Pulmonary artery endothelial cell (primary cell): ENCODE measurements around the gene CCDC183. TPM values are rescaled to one million over a fixed set of nuclear protein-coding genes. Genes with fewer than 3 reads are reported as not detected.
"Not testable (repeated sequence)": the region's sequence is repeated elsewhere in the genome, so short reads cannot be mapped to it uniquely, and the experiment has no call there.

Source experiments
- DNase-seq: peaks from one replicate; pipeline ENCODE4 v3.0.0-alpha.2; 2011; ENCODE audit warnings: low read depth, low spot score
- total RNA-seq: library from RNA; depleted of rRNA; stranded (reverse); fragments of >200 nt; gene quantifications from 2 replicates; pipeline ENCODE4 v1.2.3, GENCODE V29; 2014

CCDC183 gene
- total RNA-seq = 0.18 and 0.26 TPM in 2 replicates

DNA sequence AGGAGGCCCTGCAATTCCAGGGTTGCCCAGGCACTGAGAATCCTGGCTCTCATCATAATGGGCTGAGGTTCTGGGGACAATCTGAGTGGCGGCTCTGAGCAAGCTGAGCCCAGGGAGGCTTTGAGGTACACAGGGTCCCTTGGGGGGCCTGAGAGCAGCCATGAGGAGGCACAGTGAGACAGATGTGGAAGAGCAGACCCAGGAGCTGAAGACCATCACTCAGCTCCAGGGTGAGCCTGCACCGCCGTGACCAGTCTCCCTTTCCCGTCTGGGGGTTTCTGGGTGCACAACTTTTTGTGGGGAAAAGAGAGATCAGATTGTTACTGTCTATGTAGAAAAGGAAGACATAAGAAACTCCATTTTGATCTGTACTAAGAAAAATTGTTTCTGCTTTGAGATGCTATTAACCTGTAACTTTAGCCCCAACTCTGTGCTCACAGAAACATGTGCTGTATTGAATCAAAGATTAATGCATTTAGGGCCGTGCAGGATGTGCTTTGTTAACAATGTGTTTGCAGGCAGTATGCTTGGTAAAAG is at the start of gene CCDC183:
CCDC183 (plus strand) TSS at position 101 of the 537 bp plus-strand sequence; CDS start at position 161, 60 bp downstream.
- DNase-seq = no peak

- no peak for DNase-seq
Observed at GRCh38 chr9:136746621-136747020, 49.5 kb upstream of the CCDC183 start.

DNA sequence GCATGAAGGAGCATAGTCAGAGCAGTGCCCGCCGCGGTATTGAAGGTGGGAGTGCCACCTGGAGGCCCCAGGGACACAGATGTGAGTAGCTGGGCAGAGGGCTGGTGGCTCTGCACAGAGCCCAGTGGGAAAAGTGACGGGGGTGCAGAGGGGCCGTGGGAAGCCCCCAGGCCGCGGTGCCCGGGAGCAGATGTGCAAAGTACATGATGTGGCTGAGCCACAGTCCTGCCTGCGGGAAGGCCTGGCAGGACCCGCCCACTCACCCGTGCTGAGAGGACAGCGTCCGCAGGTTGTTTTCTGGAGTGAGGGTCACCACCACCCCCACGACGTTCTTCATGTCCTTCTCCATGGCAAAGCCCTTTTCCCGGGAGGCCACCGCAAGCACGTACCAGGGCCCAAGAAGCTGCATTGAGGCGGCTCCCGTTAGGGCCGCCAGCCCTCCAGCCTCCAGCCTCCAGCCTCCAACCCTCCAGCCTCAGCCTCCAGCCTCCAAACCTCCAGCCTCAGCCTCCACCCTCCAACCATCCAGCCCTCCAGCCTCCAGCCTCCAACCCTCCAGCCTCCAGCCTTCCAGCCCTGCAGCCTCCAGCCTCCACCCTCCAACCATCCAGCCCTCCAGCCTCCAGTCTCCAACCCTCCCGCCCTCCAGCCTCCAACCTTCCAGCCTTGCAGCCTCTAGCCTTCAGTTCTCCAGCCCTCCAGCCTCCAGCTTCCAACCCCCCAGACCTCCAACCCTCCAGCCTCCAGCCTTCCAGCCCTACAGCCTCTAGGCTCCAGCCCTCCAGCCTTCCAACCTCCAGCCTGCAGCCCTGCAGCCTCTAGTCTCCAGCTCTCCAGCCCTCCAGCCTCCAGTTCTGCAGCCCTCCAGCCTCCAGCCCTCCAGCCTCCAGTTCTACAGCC is 48.7 kb upstream of the CCDC183 start:
- no peak for DNase-seq

DNA sequence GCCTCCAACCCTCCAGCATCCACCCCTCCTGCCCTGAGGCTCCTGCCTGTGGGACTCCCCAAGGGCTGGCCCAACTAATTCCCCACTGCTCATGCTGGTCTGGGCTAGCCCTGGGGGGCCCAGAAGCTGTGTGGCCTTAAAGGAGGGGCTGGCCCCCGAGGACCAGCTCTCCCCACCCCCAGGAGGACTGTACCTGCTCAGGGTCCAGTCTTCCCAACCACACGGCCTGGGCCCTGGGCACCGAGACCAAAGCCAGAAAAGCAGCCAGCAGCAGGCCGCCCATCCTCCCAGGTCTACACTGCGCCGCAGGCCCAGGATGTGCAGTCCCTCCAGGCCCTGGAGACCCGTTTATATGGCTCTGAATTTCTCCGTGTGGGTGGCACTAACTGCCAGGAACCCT is 47.9 kb upstream of the CCDC183 start, which contains the start of gene LCN6:
LCN6 (minus strand) TSS at position 325 of the 400 bp plus-strand sequence; CDS start at position 283, 42 bp downstream.
- DNase-seq = no peak

DNA sequence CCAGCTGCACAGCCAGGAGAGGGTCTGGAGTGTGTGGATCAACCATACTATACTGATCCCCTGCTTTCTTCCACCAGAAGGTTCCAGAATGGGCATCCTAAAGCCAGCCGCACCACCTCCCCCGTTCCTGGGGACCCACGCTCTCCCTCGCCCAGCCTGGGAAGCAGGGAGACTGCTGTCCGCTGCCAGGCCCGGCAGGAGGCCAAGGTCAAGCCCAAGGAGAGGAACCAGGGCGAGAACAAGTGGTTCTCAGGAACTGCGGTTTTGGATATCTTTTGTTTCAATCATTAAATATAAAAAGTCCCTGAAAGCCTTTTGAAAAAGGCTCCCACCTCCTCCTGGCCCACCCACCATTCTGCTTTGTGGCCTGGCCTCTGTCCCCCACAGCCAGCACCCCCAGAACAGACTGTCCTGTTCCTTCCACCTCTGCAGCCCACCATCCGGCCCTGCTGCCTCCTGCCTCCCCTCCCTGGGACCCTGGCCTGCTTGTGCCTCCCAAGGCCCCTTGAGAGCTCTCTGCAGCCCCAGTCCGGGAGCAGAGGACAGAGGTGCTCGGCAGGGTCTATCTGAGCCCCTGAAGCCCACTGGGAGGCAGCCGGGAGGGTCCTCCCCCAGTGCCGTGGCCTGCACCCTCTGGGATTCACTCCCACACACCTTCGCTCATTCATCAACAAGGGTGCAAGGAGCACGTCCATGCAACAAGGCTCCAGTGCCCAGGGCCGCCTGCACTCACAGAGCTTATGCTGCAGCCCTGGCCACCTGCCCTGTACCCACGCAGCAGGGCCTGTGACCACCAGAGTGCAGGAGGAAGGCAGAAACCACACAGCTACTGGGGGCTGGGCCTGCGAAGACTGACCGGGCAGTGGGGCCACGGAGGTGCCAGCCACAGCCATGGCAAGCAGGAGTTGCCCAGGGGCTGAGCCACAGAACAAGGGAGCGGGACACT is 47.2 kb upstream of the CCDC183 start:
- no peak for DNase-seq

GRCh38 chr9:136750526-136750925 is 45.6 kb upstream of the CCDC183 start:
- no peak for DNase-seq

- DNase-seq = no peak
Observed at GRCh38 chr9:136751244-136751643, 44.9 kb upstream of the CCDC183 start.

DNA sequence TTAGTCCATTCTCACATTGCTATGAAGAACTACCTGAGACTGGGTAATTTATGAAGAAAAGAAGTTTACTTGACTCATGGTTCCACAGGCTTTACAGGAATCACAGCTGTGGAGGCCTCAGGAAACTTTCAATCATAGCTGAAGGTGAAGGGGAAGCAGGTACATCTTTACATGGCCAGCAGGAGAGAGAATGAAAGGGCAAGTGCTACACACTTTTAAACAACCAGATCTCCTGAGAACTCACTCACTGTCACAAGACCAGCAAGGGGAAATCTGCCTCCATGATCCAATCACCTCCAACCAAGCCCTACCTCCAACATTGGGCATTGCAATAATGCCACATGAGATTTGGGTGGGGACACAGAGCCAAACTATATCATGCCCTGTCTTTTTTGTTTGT is 44.3 kb upstream of the CCDC183 start:
- DNase-seq = no peak

- DNase-seq = no peak
Observed at GRCh38 chr9:136753371-136754058, 42.6 kb upstream of the CCDC183 start.

DNA sequence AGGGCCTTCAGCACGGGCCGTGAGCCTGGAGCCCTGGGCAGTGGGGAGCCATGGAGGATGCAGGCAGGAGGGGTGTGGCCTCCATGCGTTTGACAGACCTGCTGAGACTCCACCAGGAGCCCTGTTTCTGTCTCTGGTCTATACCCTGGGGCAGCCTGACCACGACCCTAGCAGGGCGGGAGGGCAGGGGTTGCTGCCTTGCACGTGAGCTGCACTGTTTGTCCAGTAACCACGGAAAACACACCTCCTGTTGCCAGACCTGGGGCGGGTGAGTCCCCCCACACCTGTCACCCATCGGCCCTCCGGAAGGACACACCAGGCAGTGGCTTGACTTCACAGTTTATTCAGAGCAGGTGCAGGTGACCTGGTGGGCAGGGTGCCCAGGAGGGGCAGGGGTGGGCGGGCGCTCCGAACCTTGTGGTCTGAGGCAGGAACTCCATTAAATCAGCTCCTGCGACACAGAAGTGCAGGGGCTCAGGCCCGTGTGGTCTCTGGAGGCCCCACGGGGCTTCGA is 42.0 kb upstream of the CCDC183 start:
- DNase-seq = no peak

DNA sequence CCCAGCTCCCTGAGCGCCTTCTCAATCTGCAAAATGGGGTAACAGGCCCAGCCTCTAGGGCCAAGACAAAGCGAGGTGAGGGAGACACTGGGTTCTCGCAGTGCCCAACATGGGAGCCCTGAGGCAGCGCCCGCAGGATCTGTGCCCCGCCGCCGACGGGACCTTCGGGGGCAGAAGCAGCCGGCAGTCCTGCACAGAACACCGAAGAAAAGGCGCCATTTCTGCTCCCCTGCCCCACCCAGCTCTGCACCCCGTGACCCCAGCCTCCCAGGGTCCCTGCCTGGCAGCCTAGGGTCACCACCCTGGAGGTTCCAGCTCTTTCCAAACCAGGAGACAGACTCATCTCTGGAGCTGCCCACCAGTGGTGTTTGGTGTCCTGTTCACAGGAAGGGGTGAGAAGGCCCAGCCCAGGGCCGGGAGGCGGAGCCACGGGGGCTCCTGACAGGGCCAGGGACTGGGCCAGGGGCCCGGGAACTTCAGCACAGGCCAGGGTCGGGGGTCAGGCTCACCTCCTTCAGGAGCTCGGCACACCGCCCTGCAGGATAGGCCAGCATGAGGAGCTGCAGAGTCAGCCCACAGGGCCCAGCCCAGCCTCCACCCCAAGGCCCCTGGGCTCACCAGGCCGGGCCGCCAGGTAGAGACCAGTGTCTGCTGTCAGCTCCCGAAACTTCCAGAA is 41.4 kb upstream of the CCDC183 start:
- DNase-seq = no peak

- DNase-seq = not testable (repeated sequence)
Observed at GRCh38 chr9:136755302-136756133, 40.6 kb upstream of the CCDC183 start.

DNA sequence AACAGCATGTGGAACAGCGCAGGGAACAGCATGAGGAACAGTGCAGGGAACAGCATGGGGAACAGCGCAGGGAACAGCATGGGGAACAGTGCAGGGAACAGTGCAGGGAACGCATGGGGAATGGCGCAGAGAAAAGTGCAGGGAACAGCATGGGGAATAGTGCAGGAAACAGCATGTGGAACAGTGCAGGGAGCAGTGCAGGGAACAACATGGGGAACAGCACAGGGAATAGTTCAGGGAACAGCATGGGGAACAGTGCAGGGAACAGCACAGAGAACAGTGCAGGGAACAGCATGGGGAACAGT is 40.1 kb upstream of the CCDC183 start:
- DNase-seq = no peak

DNA sequence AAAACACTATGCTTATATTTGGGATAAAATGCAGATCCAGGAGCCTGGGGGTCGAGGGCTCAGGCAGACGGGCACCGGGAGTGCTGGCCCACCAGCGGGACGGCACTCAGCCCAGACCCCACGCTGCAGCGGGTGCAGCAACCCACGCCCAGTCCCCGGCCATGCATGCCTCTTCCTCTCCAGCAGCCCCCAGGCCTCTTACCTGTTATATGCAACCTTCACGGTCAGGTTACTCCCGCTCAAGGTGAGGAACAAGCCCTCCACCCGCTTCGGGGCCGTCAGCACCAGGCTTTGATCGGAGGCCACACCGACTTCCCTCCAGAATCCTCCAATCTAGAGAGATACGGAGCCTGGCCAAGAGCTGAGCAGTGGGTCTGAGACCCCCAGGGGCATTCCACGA is 39.3 kb upstream of the CCDC183 start:
- no peak for DNase-seq

DNA sequence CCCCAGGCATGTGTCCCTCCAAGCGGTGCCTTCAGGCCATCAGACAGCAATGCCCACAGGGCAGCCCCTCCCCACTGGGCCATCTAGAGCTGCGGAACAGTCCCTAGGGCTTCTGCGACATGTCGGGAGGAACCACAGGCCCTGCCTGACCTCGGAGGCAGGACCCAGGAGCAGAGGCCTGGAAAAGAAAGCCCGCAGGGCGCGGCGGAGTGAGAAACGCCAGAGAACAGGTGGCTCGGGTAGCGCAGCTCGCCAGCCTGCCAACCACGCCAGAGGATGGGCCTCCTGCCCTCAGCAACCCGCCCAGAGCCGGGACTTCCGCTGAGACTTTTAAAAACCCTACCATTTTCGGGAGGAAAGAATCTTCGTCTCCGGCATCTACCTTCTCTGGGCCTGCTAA is 38.8 kb upstream of the CCDC183 start:
- no peak for DNase-seq

GRCh38 chr9:136757751-136758140 is 38.4 kb upstream of the CCDC183 start:
- no peak for DNase-seq

DNA sequence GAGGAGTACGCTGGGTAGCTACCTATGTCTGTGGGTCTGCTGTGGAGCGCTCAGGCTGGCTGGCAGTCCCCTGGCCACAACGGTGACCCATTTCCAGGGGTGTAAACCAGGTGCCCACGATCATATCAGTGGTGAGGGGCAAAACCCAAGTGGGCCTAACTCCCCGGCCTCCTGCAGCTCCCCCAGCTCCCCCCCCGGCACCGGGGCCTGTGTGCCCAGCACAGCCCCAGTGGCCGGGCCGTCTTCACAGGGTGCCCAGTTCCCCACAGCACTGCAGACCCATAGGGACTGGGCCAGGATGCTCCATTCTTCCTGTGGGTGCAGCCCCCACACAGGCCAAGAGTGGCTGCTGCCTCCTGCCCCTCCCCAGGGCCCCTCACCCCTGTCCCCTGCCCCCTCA is 37.1 kb upstream of the CCDC183 start:
- no peak for DNase-seq

- no peak for DNase-seq
Observed at GRCh38 chr9:136759436-136760325, 36.5 kb upstream of the CCDC183 start.

DNA sequence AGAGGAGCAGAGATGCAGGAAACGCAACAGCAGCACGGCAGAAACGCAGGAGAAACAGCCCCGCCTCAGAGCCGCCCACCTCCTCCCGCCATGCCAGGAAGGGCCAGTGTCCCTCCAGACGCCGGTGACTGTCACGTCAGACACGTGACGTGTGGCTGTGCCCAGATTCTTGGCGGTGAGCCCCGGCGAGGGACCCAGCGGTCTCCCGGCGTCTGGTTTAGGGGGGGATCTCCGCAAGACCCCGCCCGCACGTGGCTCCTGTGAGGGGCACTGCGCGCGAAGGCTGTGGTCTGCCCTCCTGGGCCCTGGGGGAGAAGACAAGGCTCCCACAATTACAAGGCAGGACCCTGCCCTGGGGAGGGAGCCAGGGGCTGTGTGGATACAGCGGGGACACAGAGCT is 35.7 kb upstream of the CCDC183 start:
- no peak for DNase-seq
